RWPE2 (cell line): Measurements from ENCODE around the gene PHOSPHO1.

ENCODE experiments used
- ATAC-seq: fragments of 200-7000 bp; cut with Tn5 transposase; 3 replicates; pipeline ENCODE4 v1.9.1; 2021; ENCODE audit warnings: low read depth
- DNase-seq: peaks from one replicate; pipeline ENCODE4 v3.0.0-alpha.2; 2020; ENCODE audit warnings: low spot score
- H3K27ac ChIP-seq: fragments of 450-650 bp; 2 replicates; pipeline ENCODE4 v1.5.1; 2017; ENCODE audit warnings: mild to moderate bottlenecking; ENCODE audit not compliant: poor library complexity, severe bottlenecking
- H3K27me3 ChIP-seq: fragments of 250-450 bp; sonication (Bioruptor Pico); 2 replicates; pipeline ENCODE4 v1.5.1; 2021; ENCODE audit warnings: mild to moderate bottlenecking, moderate library complexity; ENCODE audit not compliant: insufficient read depth, poor library complexity, severe bottlenecking
- H3K36me3 ChIP-seq: fragments of 250-450 bp; sonication (Bioruptor Pico); 2 replicates; pipeline ENCODE4 v1.5.1; 2020; ENCODE audit warnings: low read depth, mild to moderate bottlenecking, moderate library complexity
- H3K4me1 ChIP-seq: fragments of 250-450 bp; sonication (Bioruptor Pico); 2 replicates; pipeline ENCODE4 v1.5.1; 2021; ENCODE audit warnings: mild to moderate bottlenecking, moderate library complexity; ENCODE audit not compliant: insufficient read depth, poor library complexity, severe bottlenecking
- H3K4me3 ChIP-seq: fragments of 250-450 bp; sonication (Bioruptor Pico); 2 replicates; pipeline ENCODE4 v1.5.1; 2021; ENCODE audit warnings: mild to moderate bottlenecking, moderate library complexity; ENCODE audit not compliant: severe bottlenecking
- H3K9me3 ChIP-seq: fragments of 250-450 bp; sonication (Bioruptor Pico); 2 replicates; pipeline ENCODE4 v1.5.1; 2021; ENCODE audit warnings: mild to moderate bottlenecking, moderate library complexity; ENCODE audit not compliant: severe bottlenecking
- CTCF ChIP-seq: fragments of 450-650 bp; IDR thresholded peaks from one replicate; pipeline ENCODE4 v1.5.1; 2017; ENCODE audit warnings: mild to moderate bottlenecking, moderate library complexity; ENCODE audit not compliant: poor library complexity, severe bottlenecking

Gene PHOSPHO1

GRCh38 chr17:49214676-49215360, 15.8 kb downstream of the PHOSPHO1 start:
- no peaks in the 10 kb centered on the region for H3K4me1 ChIP-seq

GRCh38 chr17:49213847-49214246, 16.7 kb downstream of the PHOSPHO1 start:
- no peak overlapping the region for H3K27ac ChIP-seq
- H3K4me1 ChIP-seq: no peaks in the 10 kb centered on the region
- DNase-seq: no peak

More at GRCh38 chr17:49214676-49215360, 15.8 kb downstream of the PHOSPHO1 start:
- Histone ChIP-seq H3K36me3 (no peaks in the 10 kb centered on the region), H3K27me3 (no peaks in the 10 kb centered on the region), H3K9me3 (no peaks in the 10 kb centered on the region), H3K4me3 (no peak overlapping the region), H3K27ac (no peak overlapping the region)
- DNase-seq: no peak
- no peak for TF ChIP-seq CTCF
- no peak for ATAC-seq

GRCh38 chr17:49213399-49213798, 17.2 kb downstream of the PHOSPHO1 start:
- ATAC-seq (no peak), DNase-seq (no peak)
- H3K4me3 ChIP-seq: no peak overlapping the region
- H3K36me3 ChIP-seq: no peaks in the 10 kb centered on the region
- H3K27ac ChIP-seq: no peak overlapping the region
- H3K27me3 ChIP-seq: no peaks in the 10 kb centered on the region
- no peaks in the 10 kb centered on the region for H3K4me1 ChIP-seq
- no peaks in the 10 kb centered on the region for H3K9me3 ChIP-seq
- TF ChIP-seq CTCF: no peak

More at GRCh38 chr17:49213847-49214246, 16.7 kb downstream of the PHOSPHO1 start:
- Histone ChIP-seq H3K36me3 (no peaks in the 10 kb centered on the region), H3K9me3 (no peaks in the 10 kb centered on the region), H3K27me3 (no peaks in the 10 kb centered on the region), H3K4me3 (no peak overlapping the region)
- no peak for ATAC-seq
- TF ChIP-seq CTCF: no peak

- H3K27ac ChIP-seq: no peak within 1 kb of the TSS
- H3K36me3 ChIP-seq: no peaks in the 10 kb centered on the region
- no peaks in the 10 kb centered on the region for H3K4me1 ChIP-seq
- DNase-seq (no peak), ATAC-seq (no peak)
- no peaks in the 10 kb centered on the region for H3K9me3 ChIP-seq
- H3K27me3 ChIP-seq: no peaks in the 10 kb centered on the region
- TF ChIP-seq CTCF: no peak
- H3K4me3 ChIP-seq: no peak within 1 kb of the TSS
Measured at GRCh38 chr17:49210158-49211029, 20.2 kb downstream of the PHOSPHO1 start, which contains the start of the genes ABI3 and GNGT2. ABI3 (plus strand) TSS chr17:49210707; CDS start chr17:49210725, 18 bp downstream. GNGT2 (minus strand) TSS chr17:49210574; CDS start chr17:49207422, 3,152 bp downstream.
